ENCODE measurements around the gene ABCC8.

The ABCC8 gene

DNA sequence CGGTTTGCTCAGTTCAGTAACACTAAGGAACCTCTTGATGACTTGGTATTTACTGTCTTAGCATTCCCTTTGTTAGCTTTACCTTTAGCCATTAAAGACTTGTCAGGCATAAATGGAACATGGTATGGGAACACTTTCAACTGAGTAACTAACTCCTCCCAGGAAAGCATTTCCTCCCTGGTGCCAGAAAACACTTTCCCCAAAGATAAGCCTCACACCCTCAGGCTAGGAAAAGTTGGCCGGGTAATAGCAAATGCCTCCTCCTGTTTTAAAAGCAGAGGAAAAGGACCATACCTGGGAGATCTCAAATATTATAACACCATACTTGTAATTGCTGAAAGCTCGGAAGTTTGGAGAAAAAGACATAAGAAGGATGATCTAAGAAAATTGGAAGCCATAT, 100.2 kb downstream of the ABCC8 start:
- H3K4me3 ChIP-seq (replicated peaks; ENCODE audit: low read depth, low read length) = no peak overlapping the region
- TF ChIP-seq, protein P1, sequence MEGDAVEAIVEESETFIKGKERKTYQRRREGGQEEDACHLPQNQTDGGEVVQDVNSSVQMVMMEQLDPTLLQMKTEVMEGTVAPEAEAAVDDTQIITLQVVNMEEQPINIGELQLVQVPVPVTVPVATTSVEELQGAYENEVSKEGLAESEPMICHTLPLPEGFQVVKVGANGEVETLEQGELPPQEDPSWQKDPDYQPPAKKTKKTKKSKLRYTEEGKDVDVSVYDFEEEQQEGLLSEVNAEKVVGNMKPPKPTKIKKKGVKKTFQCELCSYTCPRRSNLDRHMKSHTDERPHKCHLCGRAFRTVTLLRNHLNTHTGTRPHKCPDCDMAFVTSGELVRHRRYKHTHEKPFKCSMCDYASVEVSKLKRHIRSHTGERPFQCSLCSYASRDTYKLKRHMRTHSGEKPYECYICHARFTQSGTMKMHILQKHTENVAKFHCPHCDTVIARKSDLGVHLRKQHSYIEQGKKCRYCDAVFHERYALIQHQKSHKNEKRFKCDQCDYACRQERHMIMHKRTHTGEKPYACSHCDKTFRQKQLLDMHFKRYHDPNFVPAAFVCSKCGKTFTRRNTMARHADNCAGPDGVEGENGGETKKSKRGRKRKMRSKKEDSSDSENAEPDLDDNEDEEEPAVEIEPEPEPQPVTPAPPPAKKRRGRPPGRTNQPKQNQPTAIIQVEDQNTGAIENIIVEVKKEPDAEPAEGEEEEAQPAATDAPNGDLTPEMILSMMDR (IDR thresholded peaks at IDR 0.05; ENCODE audit: low read depth, low read length, missing control alignments) = no peak
- no peak for DNase-seq (ENCODE audit: extremely low read depth, low read depth)

DNA sequence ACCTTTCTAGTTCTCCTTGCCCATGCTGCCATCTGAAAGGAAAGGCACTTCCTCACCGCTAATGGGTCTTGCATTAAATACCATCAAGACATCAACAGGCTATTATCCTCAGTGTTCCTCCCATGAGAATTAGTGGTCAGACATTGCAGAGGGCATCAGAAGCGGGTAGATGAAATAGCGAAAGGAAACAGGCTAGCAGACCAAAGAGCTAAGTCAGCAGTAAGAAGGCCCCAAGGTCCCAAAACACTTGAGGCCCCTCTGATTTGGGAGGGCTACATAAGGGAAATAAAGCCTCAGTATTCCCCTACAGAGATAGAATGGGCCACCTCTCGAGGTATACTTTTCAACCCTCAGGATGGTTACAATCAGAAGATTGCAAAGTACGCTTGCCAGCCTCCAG, 101.1 kb downstream of the ABCC8 start:
- TF ChIP-seq, protein P1 (IDR thresholded peaks at IDR 0.05; ENCODE audit: low read depth, low read length, missing control alignments) = no peak

DNA sequence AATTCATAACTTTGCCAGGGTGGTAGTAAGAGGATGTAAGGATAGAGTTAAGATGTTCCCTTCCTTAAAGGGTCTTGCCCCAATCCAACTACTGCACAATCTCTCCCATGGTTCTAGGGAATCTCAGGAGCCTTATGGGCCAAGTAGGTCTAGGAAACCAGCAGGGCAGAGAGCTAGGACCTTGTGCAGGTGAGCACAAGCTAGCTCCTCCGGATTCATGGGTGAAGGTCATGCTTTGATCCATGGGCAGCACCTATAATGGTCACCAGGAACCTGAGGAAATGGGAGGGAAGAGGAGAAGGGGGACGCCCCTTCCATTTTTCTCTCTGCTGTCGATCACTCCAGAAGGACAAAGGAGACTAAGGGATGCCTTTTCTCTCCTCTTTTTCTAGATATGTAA, 105.0 kb downstream of the ABCC8 start:
- TF ChIP-seq, protein P1 (IDR thresholded peaks at IDR 0.05; ENCODE audit: low read depth, low read length, missing control alignments) = no peak
- DNase-seq (ENCODE audit: extremely low read depth, low read depth) = no peak

More for the DNA sequence above, 101.1 kb downstream of the ABCC8 start:
- no peak overlapping the region for H3K4me3 ChIP-seq (replicated peaks; ENCODE audit: low read depth, low read length)
- DNase-seq (ENCODE audit: extremely low read depth, low read depth) = no peak

GRCh38 chr11:17369684-17370243, 106.9 kb downstream of the ABCC8 start:
- no peak overlapping the region for H3K4me3 ChIP-seq (replicated peaks; ENCODE audit: low read depth, low read length)
- TF ChIP-seq, protein P1 (IDR thresholded peaks at IDR 0.05; ENCODE audit: low read depth, low read length, missing control alignments) = no peak
- DNase-seq (ENCODE audit: extremely low read depth, low read depth) = no peak

More for the DNA sequence above, 105.0 kb downstream of the ABCC8 start:
- no peak overlapping the region for H3K4me3 ChIP-seq (replicated peaks; ENCODE audit: low read depth, low read length)

- DNase-seq (ENCODE audit: extremely low read depth, low read depth) = no peak
- TF ChIP-seq, protein P1 (IDR thresholded peaks at IDR 0.05; ENCODE audit: low read depth, low read length, missing control alignments) = no peak
- no peak overlapping the region for H3K4me3 ChIP-seq (replicated peaks; ENCODE audit: low read depth, low read length)
Measured at GRCh38 chr11:17369094-17369493, 107.6 kb downstream of the ABCC8 start.

DNA sequence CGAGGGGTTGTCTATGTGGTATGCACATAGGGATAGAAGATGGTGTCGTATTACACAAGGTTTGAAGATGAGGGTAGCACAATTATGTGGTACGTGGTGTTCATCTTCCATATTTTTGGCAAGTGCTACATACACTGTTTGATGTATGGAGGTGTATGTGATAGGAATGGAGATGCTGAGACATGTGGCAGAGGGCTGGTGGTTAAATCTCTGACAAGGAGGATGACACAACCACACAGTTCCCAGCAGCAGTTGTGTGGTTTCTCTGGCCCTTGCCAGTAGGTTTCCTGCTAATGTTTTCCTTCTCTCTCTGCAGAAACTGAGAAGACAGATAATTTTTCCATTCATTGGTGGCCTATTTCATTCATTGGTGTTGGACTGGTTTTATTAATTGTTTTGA, 108.1 kb downstream of the ABCC8 start:
- TF ChIP-seq, protein P1 (IDR thresholded peaks at IDR 0.05; ENCODE audit: low read depth, low read length, missing control alignments) = no peak
- no peak for DNase-seq (ENCODE audit: extremely low read depth, low read depth)

DNA sequence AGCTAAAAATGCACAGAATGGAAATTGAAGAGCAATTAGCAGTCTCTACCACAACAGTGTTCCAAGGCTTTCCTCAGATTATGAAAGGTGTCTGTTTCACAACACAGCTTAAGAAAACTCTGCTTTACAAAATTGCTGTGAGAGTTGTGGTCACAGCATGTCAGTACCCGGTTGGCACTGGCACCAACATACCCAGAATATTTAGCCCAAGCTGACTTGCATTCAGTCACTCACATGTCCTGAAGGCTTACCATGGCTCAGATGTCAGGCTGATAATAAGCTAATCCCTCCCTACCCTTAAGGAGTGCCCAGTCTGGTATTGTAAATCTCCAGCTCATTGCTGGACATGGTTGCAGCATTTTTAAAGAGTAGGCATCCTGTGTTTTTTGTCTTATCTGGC, 110.2 kb downstream of the ABCC8 start:
- DNase-seq (ENCODE audit: extremely low read depth, low read depth) = no peak
- no peak overlapping the region for H3K4me3 ChIP-seq (replicated peaks; ENCODE audit: low read depth, low read length)

More for the DNA sequence above, 108.1 kb downstream of the ABCC8 start:
- no peak overlapping the region for H3K4me3 ChIP-seq (replicated peaks; ENCODE audit: low read depth, low read length)

More for the DNA sequence above, 110.2 kb downstream of the ABCC8 start:
- TF ChIP-seq, protein P1 (IDR thresholded peaks at IDR 0.05; ENCODE audit: low read depth, low read length, missing control alignments) = no peak
